ENCODE measurements around the gene HOXB2.

The HOXB2 gene

GRCh38 chr17:48498164-48498850 lies 46.6 kb downstream of the HOXB2 start:
- Histone ChIP-seq H3K36me3 (ENCODE audit: insufficient read depth, low read length) (no peaks in the 10 kb centered on the region), H3K9me3 (ENCODE audit: low read depth, low read length) (no peaks in the 10 kb centered on the region), H3K9ac (ENCODE audit: insufficient read length) (no peak overlapping the region), H3K27ac (no peak overlapping the region), H3K4me3 (no peak overlapping the region)
- TF ChIP-seq EZH2 (IDR thresholded peaks at IDR 0.05) (no peak), FOXP2 (optimal IDR thresholded peaks at IDR 0.05; ENCODE audit: control extremely low read depth, extremely low read length, insufficient read depth) (no peak), POLR2AphosphoS5 (IDR thresholded peaks at IDR 0.05; ENCODE audit: borderline replicate concordance, low read depth, low read length) (no peak)
- no peak for DNase-seq (ENCODE audit: low read depth, low spot score)

GRCh38 chr17:48497103-48497502 lies 47.8 kb downstream of the HOXB2 start:
- Histone ChIP-seq H3K4me3 (no peak overlapping the region), H3K27ac (no peak overlapping the region)
- DNase-seq (ENCODE audit: low read depth, low spot score): no peak

GRCh38 chr17:48494335-48494734 lies 50.6 kb downstream of the HOXB2 start:
- DNase-seq (ENCODE audit: low read depth, low spot score): no peak
- no peak for TF ChIP-seq POLR2AphosphoS5 (IDR thresholded peaks at IDR 0.05; ENCODE audit: borderline replicate concordance, low read depth, low read length)
- no peak for TF ChIP-seq FOXP2 (optimal IDR thresholded peaks at IDR 0.05; ENCODE audit: control extremely low read depth, extremely low read length, insufficient read depth)
- TF ChIP-seq EZH2 (IDR thresholded peaks at IDR 0.05): no peak
- H3K9me3 ChIP-seq (ENCODE audit: low read depth, low read length): no peaks in the 10 kb centered on the region
- no peaks in the 10 kb centered on the region for H3K36me3 ChIP-seq (ENCODE audit: insufficient read depth, low read length)
- no peak overlapping the region for H3K9ac ChIP-seq (ENCODE audit: insufficient read length)
- no peak overlapping the region for H3K27ac ChIP-seq
- H3K4me3 ChIP-seq: no peak overlapping the region

More at GRCh38 chr17:48497103-48497502, 47.8 kb downstream of the HOXB2 start:
- Histone ChIP-seq H3K9me3 (ENCODE audit: low read depth, low read length) (no peaks in the 10 kb centered on the region), H3K36me3 (ENCODE audit: insufficient read depth, low read length) (no peaks in the 10 kb centered on the region), H3K9ac (ENCODE audit: insufficient read length) (no peak overlapping the region)
- TF ChIP-seq POLR2AphosphoS5 (IDR thresholded peaks at IDR 0.05; ENCODE audit: borderline replicate concordance, low read depth, low read length): no peak
- TF ChIP-seq FOXP2 (optimal IDR thresholded peaks at IDR 0.05; ENCODE audit: control extremely low read depth, extremely low read length, insufficient read depth): no peak
- no peak for TF ChIP-seq EZH2 (IDR thresholded peaks at IDR 0.05)
